Endothelial cell of umbilical vein (primary cell): ENCODE measurements around the gene CENPN. TPM values are rescaled to one million over a fixed set of nuclear protein-coding genes. Genes with fewer than 3 reads are reported as not detected.

ENCODE experiments used
- BruUV-seq: library from RNA; stranded (reverse); fragments of 400-500 nt; replicated peaks from 2 replicates; lab custom pipeline; 2021; lab: Mats Ljungman, UMichigan
- CTCF ChIA-PET: fragments of 300-600, 350-600 bp; sonication (Branson Sonifier 250); formaldehyde crosslinking; loops from one replicate; lab custom pipeline; 2021; ENCODE audit warnings: antibody characterized with exemption, inconsistent platforms; lab: Charles Lee
- POLR2A ChIA-PET: fragments of 300-600, 350-600 bp; sonication (Branson Sonifier 250); formaldehyde crosslinking; loops from one replicate; lab custom pipeline; 2021; ENCODE audit warnings: antibody characterized with exemption, inconsistent platforms; lab: Charles Lee
- DNase-seq: peaks from one replicate; pipeline ENCODE4 v3.0.0-alpha.2; 2011; ENCODE audit warnings: low read depth, low spot score
- FAIRE-seq: peaks from 2 replicates; lab custom pipeline; 2011; peaks lifted over from hg19 to GRCh38; lab: Jason Lieb, UNC
- H2AFZ ChIP-seq: 2 replicates; pipeline ENCODE4 v1.6.0; 2012; ENCODE audit warnings: low read depth, low read length, control low read depth, inconsistent platforms
- H3K27ac ChIP-seq: 2 replicates; pipeline ENCODE4 v1.5.1; 2011; ENCODE audit warnings: low read depth, mild to moderate bottlenecking, control low read depth, low read length, moderate library complexity; ENCODE audit not compliant: insufficient read depth
- H3K27me3 ChIP-seq, 2 experiments: 2 replicates each; pipeline versions ENCODE4 v1.6.0 to v1.6.1; 2011; ENCODE audit warnings: low read length in 2 of 2, mixed read lengths in 1 of 2; ENCODE audit not compliant: control insufficient read depth in 2 of 2, insufficient read depth in 2 of 2
- H3K36me3 ChIP-seq, 2 experiments: 2 replicates in 1 of 2; 3 replicates in 1 of 2; pipeline ENCODE4 v1.5.1; 2011; ENCODE audit warnings: low read length in 2 of 2, mild to moderate bottlenecking in 1 of 2, moderate library complexity in 1 of 2; ENCODE audit not compliant: control insufficient read depth in 2 of 2, insufficient read depth in 2 of 2; ENCODE audit errors: extremely low read depth in 1 of 2
- H3K4me1 ChIP-seq: 3 replicates; pipeline ENCODE4 v1.5.1; 2011; ENCODE audit warnings: mild to moderate bottlenecking, low read length; ENCODE audit not compliant: control insufficient read depth, insufficient read depth; ENCODE audit errors: extremely low read depth
- H3K4me2 ChIP-seq: 2 replicates; pipeline ENCODE4 v1.6.1; 2011; ENCODE audit warnings: low read length, control low read depth, mixed read lengths; ENCODE audit not compliant: insufficient read depth
- H3K4me3 ChIP-seq, 3 experiments: fragments of 200-600 bp in 1 of 3; sonication (generic), shearing (Covaris generic) in 1 of 3; replicated peaks in 1 of 3; 2 replicates each; pipeline ENCODE4 v1.5.1; 2011 to 2016; ENCODE audit warnings: control low read depth in 3 of 3, low read length in 3 of 3, mild to moderate bottlenecking in 2 of 3, inconsistent platforms in 1 of 3, low read depth in 1 of 3, moderate library complexity in 1 of 3; ENCODE audit not compliant: insufficient read depth in 1 of 3
- H3K79me2 ChIP-seq: 2 replicates; pipeline ENCODE4 v1.6.0; 2012; ENCODE audit warnings: low read length, inconsistent platforms; ENCODE audit not compliant: control insufficient read depth, insufficient read depth
- H3K9ac ChIP-seq: replicated peaks from 2 replicates; pipeline ENCODE3; 2011; ENCODE audit warnings: low read length, control low read depth; ENCODE audit not compliant: insufficient read depth; ENCODE audit errors: extremely low read depth
- H3K9me1 ChIP-seq: replicated peaks from 3 replicates; pipeline ENCODE4 v1.6.0; 2011; ENCODE audit warnings: mild to moderate bottlenecking, low read length; ENCODE audit not compliant: control insufficient read depth, insufficient read depth; ENCODE audit errors: extremely low read depth
- H3K9me3 ChIP-seq: replicated peaks from 2 replicates; pipeline ENCODE4 v1.5.1; 2012; ENCODE audit warnings: low read length, inconsistent platforms; ENCODE audit not compliant: control insufficient read depth, insufficient read depth
- H4K20me1 ChIP-seq: replicated peaks from 2 replicates; pipeline ENCODE3; 2011; ENCODE audit warnings: mild to moderate bottlenecking, low read length; ENCODE audit not compliant: control insufficient read depth, insufficient read depth; ENCODE audit errors: extremely low read depth
- CTCF ChIP-seq, 2 donors: IDR thresholded peaks; 1 replicate in 1 of 2; 2 replicates in 1 of 2; pipeline ENCODE4 v1.5.1; 2011; ENCODE audit warnings: low read length in 2 of 2, mild to moderate bottlenecking in 2 of 2, moderate library complexity in 2 of 2, control low read depth in 1 of 2, inconsistent platforms in 1 of 2, low read depth in 1 of 2; ENCODE audit not compliant: insufficient read depth in 1 of 2; ENCODE audit errors: extremely low read depth in 1 of 2
- POLR2A ChIP-seq: IDR thresholded peaks from 2 replicates; pipeline ENCODE4 v1.6.1; 2012; ENCODE audit warnings: low read depth, mild to moderate bottlenecking, control low read depth, low read length
- dilution Hi-C: fragments of 300-500 bp; cut with MboI; formaldehyde crosslinking; loops from one replicate; pipeline ENCODE4 v1.15.0; 2019; ENCODE audit warnings: low sequenced_read_pairs; ENCODE audit not compliant: extremely low pct_ligation_motif_present
- intact Hi-C: fragments of 100-400 bp; cut with micrococcal nuclease; formaldehyde crosslinking; loops from one replicate; pipeline ENCODE4 v1.10.0; 2022
- polyA plus RNA-seq, 4 experiments: library from polyadenylated mRNA; depleted of rRNA in 3 of 4; stranded (reverse) in 3 of 4; unstranded in 1 of 4; fragments of >200 nt; gene quantifications; 2 replicates each; pipeline versions ENCODE4 v1.2.1 to v1.2.3, GENCODE V29; 2011 to 2012; ENCODE audit warnings: missing spikeins in 1 of 4
- total RNA-seq: library from RNA; stranded (reverse); gene quantifications from 2 replicates; pipeline ENCODE4 v1.2.3, GENCODE V29; 2021

CENPN gene
- total and polyA plus RNA-seq, 2 donors (not counting 3 experiments of a cell fraction or from before 2014, with no cell fraction given): 17.6 to 52.4 TPM

- Histone ChIP-seq H3K9me1 (no peaks in the 10 kb centered on the region), H3K4me3 (peak overlapping the region; percentile 61 to 69 (median 69)), H4K20me1 (no peaks in the 10 kb centered on the region), H3K27ac (peak overlapping the region; percentile 61), H3K4me1 (peaks cover 11% of the 10 kb centered on the region), H3K9me3 (no peaks in the 10 kb centered on the region), H3K36me3 (peaks cover 0 to 5% of the 10 kb centered on the region in 2 experiments), H3K4me2 (peak overlapping the region; percentile 81), H3K27me3 (no peaks in the 10 kb centered on the region), H3K79me2 (peaks cover 31% of the 10 kb centered on the region), H3K9ac (peak overlapping the region; percentile 84), H2AFZ (peak overlapping the region; percentile 81)
- POLR2A ChIA-PET: no interaction called here
- FAIRE-seq (peak; percentile 55), DNase-seq (peak; percentile 40)
- TF ChIP-seq POLR2A (no peak), CTCF (IDR thresholded peaks at IDR 0.05; ENCODE audit: extremely low read depth in 1 of 2, insufficient read depth in 1 of 2, low read depth in 1 of 2, low read length in 2 of 2) (peak in 1 of 2 donors; percentile 0)
- no TSS peak for BruUV-seq
- CTCF ChIA-PET: interaction anchor here (0.6 to 5.3 kb wide), 56 partner anchors 9 to 838 kb away, joined by 3 to 36 read pairs (median 5); partner anchors contain the start of genes C16orf46, CENPN and CMC2
- intact Hi-C loops: loop anchor here (1.0 to 5.0 kb wide), 6 partner anchors 29 to 702 kb away; partner anchors contain the start of genes C16orf46, CENPN and GCSH
- dilution Hi-C loops: no loop called here
Measured at GRCh38 chr16:81035975-81036750, 29.1 kb downstream of the CENPN start.
